HL-60 (cell line): ENCODE data around the gene GBGT1.

ENCODE experiments used
- DNase-seq, 2 experiments: peaks; one replicate each; pipeline ENCODE4 v3.0.0-alpha.2; 2010 to 2020; ENCODE audit warnings: low read depth in 1 of 2, low spot score in 1 of 2
- H3K27ac ChIP-seq: fragments of 250-450 bp; sonication (Bioruptor Pico); replicated peaks from 2 replicates; pipeline ENCODE4 v1.5.1; 2020; ENCODE audit warnings: mild to moderate bottlenecking, moderate library complexity
- H3K27me3 ChIP-seq: fragments of 250-450 bp; sonication (Bioruptor Pico); 2 replicates; pipeline ENCODE4 v1.5.1; 2021; ENCODE audit warnings: mild to moderate bottlenecking, moderate library complexity; ENCODE audit not compliant: insufficient read depth, poor library complexity, severe bottlenecking
- H3K4me3 ChIP-seq: replicated peaks from 2 replicates; pipeline ENCODE4 v1.5.1; 2011; ENCODE audit warnings: mild to moderate bottlenecking, control low read depth, low read length; ENCODE audit not compliant: insufficient read depth
- CTCF ChIP-seq: IDR thresholded peaks from one replicate; pipeline ENCODE4 v1.5.1; 2011; ENCODE audit warnings: low read length, control low read depth, inconsistent platforms; ENCODE audit not compliant: insufficient read depth
- GABPA ChIP-seq: IDR thresholded peaks from 2 replicates; pipeline ENCODE4 v1.6.1; 2012; ENCODE audit warnings: low read depth
- POLR2AphosphoS5 ChIP-seq: IDR thresholded peaks from 2 replicates; pipeline ENCODE4 v1.6.1; 2012; ENCODE audit warnings: low read depth
- SPI1 ChIP-seq: IDR thresholded peaks from 2 replicates; pipeline ENCODE4 v1.6.1; 2012; ENCODE audit warnings: low read depth, mild to moderate bottlenecking, borderline replicate concordance
- TF ChIP-seq, protein P1 (sequence below): IDR thresholded peaks from 2 replicates; pipeline ENCODE4 v1.6.1; 2012; ENCODE audit warnings: low read depth; ENCODE audit not compliant: insufficient replicate concordance

GBGT1 gene

DNA sequence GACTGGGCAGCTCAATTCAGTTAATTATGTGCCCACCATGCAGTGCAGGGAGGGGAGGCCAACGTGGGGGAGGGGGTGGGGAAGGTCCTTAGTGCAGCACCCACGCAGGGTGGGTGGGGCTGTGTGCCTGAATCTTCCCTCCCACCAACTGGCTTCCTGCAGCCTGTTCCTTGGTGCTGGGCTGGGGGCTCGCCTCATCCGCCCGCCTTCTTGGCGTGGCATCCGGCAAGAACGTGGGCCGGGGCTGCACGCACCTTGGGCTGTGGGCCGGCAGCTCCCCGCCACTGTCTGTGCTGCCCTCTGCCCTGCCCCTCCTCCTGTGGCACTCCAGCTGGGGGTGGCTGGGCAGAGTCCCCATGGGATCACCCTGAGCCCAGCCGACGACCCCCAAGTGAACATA, 23.1 kb downstream of the GBGT1 start:
- no peak overlapping the region for H3K4me3 ChIP-seq
- no peaks in the 10 kb centered on the region for H3K27me3 ChIP-seq
- DNase-seq: no peak
- no peak for TF ChIP-seq SPI1
- no peak for TF ChIP-seq POLR2AphosphoS5
- TF ChIP-seq, protein P1, sequence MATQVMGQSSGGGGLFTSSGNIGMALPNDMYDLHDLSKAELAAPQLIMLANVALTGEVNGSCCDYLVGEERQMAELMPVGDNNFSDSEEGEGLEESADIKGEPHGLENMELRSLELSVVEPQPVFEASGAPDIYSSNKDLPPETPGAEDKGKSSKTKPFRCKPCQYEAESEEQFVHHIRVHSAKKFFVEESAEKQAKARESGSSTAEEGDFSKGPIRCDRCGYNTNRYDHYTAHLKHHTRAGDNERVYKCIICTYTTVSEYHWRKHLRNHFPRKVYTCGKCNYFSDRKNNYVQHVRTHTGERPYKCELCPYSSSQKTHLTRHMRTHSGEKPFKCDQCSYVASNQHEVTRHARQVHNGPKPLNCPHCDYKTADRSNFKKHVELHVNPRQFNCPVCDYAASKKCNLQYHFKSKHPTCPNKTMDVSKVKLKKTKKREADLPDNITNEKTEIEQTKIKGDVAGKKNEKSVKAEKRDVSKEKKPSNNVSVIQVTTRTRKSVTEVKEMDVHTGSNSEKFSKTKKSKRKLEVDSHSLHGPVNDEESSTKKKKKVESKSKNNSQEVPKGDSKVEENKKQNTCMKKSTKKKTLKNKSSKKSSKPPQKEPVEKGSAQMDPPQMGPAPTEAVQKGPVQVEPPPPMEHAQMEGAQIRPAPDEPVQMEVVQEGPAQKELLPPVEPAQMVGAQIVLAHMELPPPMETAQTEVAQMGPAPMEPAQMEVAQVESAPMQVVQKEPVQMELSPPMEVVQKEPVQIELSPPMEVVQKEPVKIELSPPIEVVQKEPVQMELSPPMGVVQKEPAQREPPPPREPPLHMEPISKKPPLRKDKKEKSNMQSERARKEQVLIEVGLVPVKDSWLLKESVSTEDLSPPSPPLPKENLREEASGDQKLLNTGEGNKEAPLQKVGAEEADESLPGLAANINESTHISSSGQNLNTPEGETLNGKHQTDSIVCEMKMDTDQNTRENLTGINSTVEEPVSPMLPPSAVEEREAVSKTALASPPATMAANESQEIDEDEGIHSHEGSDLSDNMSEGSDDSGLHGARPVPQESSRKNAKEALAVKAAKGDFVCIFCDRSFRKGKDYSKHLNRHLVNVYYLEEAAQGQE: no peak
- TF ChIP-seq CTCF: no peak
- TF ChIP-seq GABPA: no peak
- no peak overlapping the region for H3K27ac ChIP-seq

GRCh38 chr9:133140174-133140505, 23.6 kb downstream of the GBGT1 start:
- Histone ChIP-seq H3K4me3 (no peak overlapping the region), H3K27ac (no peak overlapping the region), H3K27me3 (no peaks in the 10 kb centered on the region)
- TF ChIP-seq, protein P1: no peak
- DNase-seq: no peak

- no peak overlapping the region for H3K27ac ChIP-seq
- DNase-seq: no peak
- H3K4me3 ChIP-seq: no peak overlapping the region
- no peaks in the 10 kb centered on the region for H3K27me3 ChIP-seq
- no peak for TF ChIP-seq GABPA
- TF ChIP-seq CTCF: no peak
- no peak for TF ChIP-seq SPI1
- TF ChIP-seq POLR2AphosphoS5: no peak
- TF ChIP-seq, protein P1: no peak
Measured at GRCh38 chr9:133139246-133140173, 24.2 kb downstream of the GBGT1 start.
